Prostate gland (tissue), 2 donors: Measurements from ENCODE around the gene NOC4L. TPM values are rescaled to one million over a fixed set of nuclear protein-coding genes. Genes with fewer than 3 reads are reported as not detected.

Source experiments
- DNase-seq: peaks from one replicate; pipeline ENCODE4 v3.0.0-alpha.2; 2019; ENCODE audit warnings: low spot score
- H3K27ac ChIP-seq, 2 donors: fragments of 200-600 bp; sonication (generic); 2 replicates each; pipeline ENCODE4 v1.5.1; 2017 to 2019
- H3K27me3 ChIP-seq: fragments of 200-600 bp; sonication (generic); replicated peaks from 2 replicates; pipeline ENCODE4 v1.5.1; 2019; ENCODE audit not compliant: insufficient read depth
- H3K36me3 ChIP-seq, 2 donors: fragments of 200-600 bp; sonication (generic); 1 replicate in 1 of 2; 2 replicates in 1 of 2; pipeline versions ENCODE4 v1.5.1 to v1.8.1; 2017 to 2019
- H3K4me1 ChIP-seq: fragments of 200-600 bp; sonication (generic); replicated peaks from 2 replicates; pipeline ENCODE4 v1.5.1; 2019
- H3K4me3 ChIP-seq, 2 donors: fragments of 200-600 bp; sonication (generic); 2 replicates each; pipeline ENCODE4 v1.5.1; 2017 to 2019
- H3K9me3 ChIP-seq: fragments of 200-600 bp; sonication (generic); 2 replicates; pipeline ENCODE4 v1.5.1; 2017
- CTCF ChIP-seq, 4 experiments: fragments of 200-600 bp in 2 of 4; fragments of 450-650 bp in 2 of 4; sonication (generic) in 2 of 4; IDR thresholded peaks; 1 replicate in 3 of 4; 2 replicates in 1 of 4; pipeline ENCODE4 v1.5.1; 2016 to 2019; ENCODE audit warnings: antibody characterized with exemption in 4 of 4, mild to moderate bottlenecking in 2 of 4, moderate library complexity in 2 of 4
- POLR2A ChIP-seq: fragments of 450-650 bp; IDR thresholded peaks from one replicate; pipeline ENCODE4 v1.6.1; 2016; ENCODE audit warnings: antibody characterized with exemption, mild to moderate bottlenecking
- POLR2AphosphoS5 ChIP-seq: sonication (generic); formaldehyde crosslinking; IDR thresholded peaks from one replicate; pipeline ENCODE4 v1.6.1; 2017; ENCODE audit warnings: antibody characterized with exemption
- WGBS: methylation state at CpG from one replicate; pipeline ENCODE4 v1.1.5; 2018; 5-methylcytosine and 5-hydroxymethylcytosine counted together
- intact Hi-C: fragments of 100-400 bp; cut with DNase I; formaldehyde crosslinking; loops from one replicate; pipeline ENCODE4 v1.14.2; 2022
- total RNA-seq, 2 donors: library from RNA; depleted of rRNA; stranded (reverse); fragments of >200 nt; gene quantifications; one replicate each; pipeline ENCODE4 v1.1.0, GENCODE V29; 2016

The NOC4L gene
- total RNA-seq, 2 donors from 2014 or later, result 12.4 to 32.5 TPM

- Histone ChIP-seq H3K4me1 (no peaks in the 10 kb centered on the region), H3K9me3 (no peaks in the 10 kb centered on the region), H3K27me3 (peaks cover 4% of the 10 kb centered on the region), H3K4me3 (no peak overlapping the region), H3K36me3 (no peaks in the 10 kb centered on the region), H3K27ac (no peak overlapping the region)
- DNase-seq, result no peak
- TF ChIP-seq POLR2AphosphoS5 (no peak), CTCF (IDR thresholded peaks at IDR 0.05) (no peak)
- intact Hi-C loops, result no loop called here
- WGBS, result 89% methylated on average over 15 of the region's 15 CpGs
Measured at GRCh38 chr12:132160601-132161035, 16.4 kb downstream of the NOC4L start.

- Histone ChIP-seq H3K4me3 (no peak overlapping the region), H3K4me1 (no peaks in the 10 kb centered on the region), H3K9me3 (no peaks in the 10 kb centered on the region), H3K27me3 (peaks cover 4% of the 10 kb centered on the region), H3K27ac (no peak overlapping the region), H3K36me3 (no peaks in the 10 kb centered on the region)
- TF ChIP-seq POLR2AphosphoS5, result no peak
- TF ChIP-seq CTCF (IDR thresholded peaks at IDR 0.05), result no peak
- no peak for TF ChIP-seq POLR2A
- WGBS, result 65% methylated on average over 14 of the region's 14 CpGs
- intact Hi-C loops, result no loop called here
- DNase-seq, result no peak
Measured at GRCh38 chr12:132161036-132161781, 17.0 kb downstream of the NOC4L start.

- WGBS, result 49% methylated on average over 17 of the region's 17 CpGs
- Histone ChIP-seq H3K4me3 (no peak overlapping the region), H3K27me3 (peaks cover 4% of the 10 kb centered on the region), H3K4me1 (no peaks in the 10 kb centered on the region), H3K36me3 (no peaks in the 10 kb centered on the region), H3K27ac (no peak overlapping the region), H3K9me3 (no peaks in the 10 kb centered on the region)
- DNase-seq, result no peak
- intact Hi-C loops, result no loop called here
- TF ChIP-seq POLR2A (no peak), POLR2AphosphoS5 (no peak), CTCF (IDR thresholded peaks at IDR 0.05) (no peak)
Measured at GRCh38 chr12:132161796-132162507, 17.7 kb downstream of the NOC4L start.

GRCh38 chr12:132162508-132163031 is 18.3 kb downstream of the NOC4L start:
- Histone ChIP-seq H3K27me3 (peaks cover 4% of the 10 kb centered on the region), H3K27ac (no peak overlapping the region), H3K4me1 (no peaks in the 10 kb centered on the region), H3K9me3 (no peaks in the 10 kb centered on the region), H3K36me3 (no peaks in the 10 kb centered on the region), H3K4me3 (no peak overlapping the region)
- no peak for DNase-seq
- TF ChIP-seq POLR2AphosphoS5 (no peak), POLR2A (no peak), CTCF (IDR thresholded peaks at IDR 0.05) (no peak)
- WGBS, result 9% methylated on average over 17 of the region's 17 CpGs
- intact Hi-C loops, result no loop called here
